ENCODE data around the gene IPO8. TPM values are rescaled to one million over a fixed set of nuclear protein-coding genes. Genes with fewer than 3 reads are reported as not detected.

Gene IPO8
- total RNA-seq (10 to 100 TPM; 48.9 to 49.3 TPM), polyA plus RNA-seq (10 to 100 TPM; 16.9 to 18.6 TPM)
- long read RNA-seq, donor 1, partial matches to known transcripts, result 8 of 14 reads
- long read RNA-seq, donor 1, other reads (novel, unspliced or antisense), result 6 of 14 reads
- long read RNA-seq, donor 2, partial matches to known transcripts, result 7 of 10 reads
- long read RNA-seq, donor 2, other reads (novel, unspliced or antisense), result 3 of 10 reads

DNA sequence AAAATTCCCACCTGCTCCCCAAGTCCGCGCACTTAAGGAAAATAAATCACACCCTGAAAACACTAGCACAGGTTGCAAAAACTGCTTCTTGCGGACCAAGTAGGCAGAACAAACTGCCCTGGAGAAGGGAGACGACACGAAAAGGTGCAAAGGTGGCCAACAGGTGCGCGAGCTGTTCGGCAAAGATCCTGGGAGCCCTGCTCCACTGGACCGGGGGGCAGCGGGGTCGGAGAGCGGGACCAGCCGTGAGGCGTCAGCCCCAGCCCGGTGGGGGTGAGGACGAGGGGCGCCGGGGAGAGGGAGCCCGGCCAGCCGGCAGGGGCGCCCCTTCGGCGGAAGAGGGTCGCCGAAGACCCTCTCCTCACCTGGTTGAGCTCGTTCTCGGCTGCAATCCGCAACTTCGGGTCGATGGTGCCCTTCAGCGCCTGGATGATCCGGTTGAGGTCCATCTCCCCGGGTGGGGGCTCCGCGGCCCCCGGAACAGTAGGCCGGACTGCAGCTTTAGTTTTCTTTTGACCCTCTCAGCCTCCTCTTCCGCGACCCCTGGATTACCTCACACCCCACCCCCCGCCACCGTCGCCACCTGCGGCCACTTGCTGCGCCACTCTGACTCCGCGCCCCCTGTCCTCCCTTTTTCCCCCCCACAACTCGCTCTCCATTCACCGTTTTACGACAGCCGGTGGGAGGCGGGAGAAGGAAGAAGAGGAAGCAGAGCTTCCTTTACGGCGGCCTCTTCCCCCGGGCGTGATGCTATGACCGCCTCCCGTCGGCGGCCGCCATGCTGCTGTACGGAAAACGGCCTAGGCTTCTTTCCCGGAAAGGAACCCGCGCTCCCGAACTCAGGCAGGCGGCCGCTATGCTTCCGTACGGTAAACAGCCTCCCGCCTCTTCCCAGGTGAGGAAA is at the start of gene IPO8:
Gene IPO8 (minus strand): TSS at position 671 of the 904 bp plus-strand sequence. CDS start 222 bp downstream, at position 449.
- peak; percentile 96 to 97 for DNase-seq
- Histone ChIP-seq H3K4me3 (ENCODE audit: low read length in 2 of 2) (peak within 1 kb of the TSS; percentile 77 to 87), H3K36me3 (ENCODE audit: control insufficient read depth in 1 of 2, insufficient read depth in 2 of 2, low read length in 1 of 2) (no peaks in the 10 kb centered on the region), H3K4me1 (ENCODE audit: control insufficient read depth in 1 of 2, insufficient read depth in 2 of 2, low read length in 2 of 2) (no peaks in the 10 kb centered on the region), H3K9me3 (ENCODE audit: control insufficient read depth, low read length) (no peaks in the 10 kb centered on the region), H3K27me3 (ENCODE audit: control insufficient read depth in 1 of 2, insufficient read depth in 2 of 2, low read length in 1 of 2) (no peaks in the 10 kb centered on the region), H3K27ac (ENCODE audit: low read depth in 1 of 2, low read length in 2 of 2) (peak within 1 kb of the TSS in 1 of 2 donors; percentile 39)
- intact Hi-C loops (cut with DNase I), result loop anchor here (2.0 to 10.0 kb wide), 3 partner anchors 59 to 109 kb away; partner anchors contain the start of gene CAPRIN2 (in 1 of the 2)
- peak; percentile 98 for ATAC-seq (ENCODE audit: low FRiP score)
- 1% methylated on average over 63 to 71 of the region's 71 CpGs for WGBS, 2 donors

DNA sequence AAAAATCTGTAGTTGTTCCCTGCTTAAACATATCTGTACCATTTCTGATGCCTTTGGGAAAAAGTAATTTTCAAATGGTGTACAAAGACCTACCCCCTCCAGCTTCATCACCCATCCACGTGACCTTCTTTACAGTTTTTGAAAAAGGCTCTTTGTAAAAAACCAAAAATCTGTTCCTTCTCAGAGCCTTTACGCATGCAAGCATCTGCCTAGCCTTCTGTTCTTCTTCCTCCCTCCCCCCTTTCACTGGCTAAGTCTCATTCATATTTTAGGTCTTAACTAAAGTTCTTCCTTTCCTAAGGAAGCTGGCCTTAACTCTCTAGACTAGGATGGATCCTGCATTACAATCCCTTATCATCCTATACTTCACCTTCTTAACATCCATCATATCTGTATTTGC is 48.7 kb upstream of the IPO8 start:
- H3K27ac ChIP-seq (ENCODE audit: low read depth in 1 of 2, low read length in 2 of 2), result no peak overlapping the region
- 97% methylated on average over 2 of the region's 2 CpGs for WGBS, 2 donors
- no peaks in the 10 kb centered on the region for H3K9me3 ChIP-seq (ENCODE audit: control insufficient read depth, low read length)
- peaks cover 0 to 3% of the 10 kb centered on the region in 2 donors for H3K36me3 ChIP-seq (ENCODE audit: control insufficient read depth in 1 of 2, insufficient read depth in 2 of 2, low read length in 1 of 2)
- ATAC-seq (ENCODE audit: low FRiP score) (no peak), DNase-seq (no peak)
- H3K4me3 ChIP-seq (ENCODE audit: low read length in 2 of 2), result no peak overlapping the region
- intact Hi-C loops (cut with DNase I), result no loop called here
- H3K4me1 ChIP-seq (ENCODE audit: control insufficient read depth in 1 of 2, insufficient read depth in 2 of 2, low read length in 2 of 2), result peaks cover 0 to 1% of the 10 kb centered on the region in 2 donors
- no peaks in the 10 kb centered on the region for H3K27me3 ChIP-seq (ENCODE audit: control insufficient read depth in 1 of 2, insufficient read depth in 2 of 2, low read length in 1 of 2)

DNA sequence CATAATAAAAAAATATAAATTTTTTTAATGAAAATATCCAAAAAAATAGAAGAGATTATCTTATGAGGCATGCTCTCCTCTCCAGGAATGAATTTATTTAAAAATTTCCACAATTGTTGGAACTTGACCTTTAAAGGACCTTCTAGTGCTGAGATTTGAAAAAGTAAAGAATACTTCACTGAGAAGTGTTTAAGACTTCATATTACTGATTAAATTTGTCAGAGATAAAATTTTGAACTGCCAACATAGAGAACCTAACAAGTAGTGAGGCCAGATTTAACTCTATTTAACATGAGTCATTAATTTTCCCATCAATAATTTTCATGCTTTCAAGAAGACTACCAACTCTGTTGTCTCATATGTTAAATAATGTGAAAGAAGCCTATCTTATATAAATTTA is 44.6 kb upstream of the IPO8 start:
- H3K27ac ChIP-seq (ENCODE audit: low read depth in 1 of 2, low read length in 2 of 2), result no peak overlapping the region
- intact Hi-C loops (cut with DNase I), result no loop called here
- H3K9me3 ChIP-seq (ENCODE audit: control insufficient read depth, low read length), result no peaks in the 10 kb centered on the region
- DNase-seq (no peak), ATAC-seq (ENCODE audit: low FRiP score) (no peak)
- no peaks in the 10 kb centered on the region for H3K4me1 ChIP-seq (ENCODE audit: control insufficient read depth in 1 of 2, insufficient read depth in 2 of 2, low read length in 2 of 2)
- no peaks in the 10 kb centered on the region for H3K36me3 ChIP-seq (ENCODE audit: control insufficient read depth in 1 of 2, insufficient read depth in 2 of 2, low read length in 1 of 2)
- H3K4me3 ChIP-seq (ENCODE audit: low read length in 2 of 2), result no peak overlapping the region
- no peaks in the 10 kb centered on the region for H3K27me3 ChIP-seq (ENCODE audit: control insufficient read depth in 1 of 2, insufficient read depth in 2 of 2, low read length in 1 of 2)

DNA sequence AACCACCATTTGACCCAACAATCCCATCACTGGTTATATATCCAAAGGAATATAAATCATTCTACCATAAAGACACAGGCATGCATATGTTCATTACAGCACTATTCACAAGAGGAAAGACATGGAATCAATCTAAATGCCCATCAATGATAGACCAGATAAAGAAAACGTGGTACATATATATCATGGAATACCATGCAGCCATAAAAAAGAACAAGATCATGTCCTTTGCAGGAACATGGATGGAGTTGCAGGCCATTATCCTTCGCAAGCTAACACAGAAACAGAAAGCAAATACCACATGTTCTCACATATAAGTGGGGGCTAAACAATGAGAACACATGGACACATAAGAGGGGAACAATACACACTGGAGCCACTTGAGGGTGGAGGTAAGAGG is 43.4 kb upstream of the IPO8 start:
- H3K36me3 ChIP-seq (ENCODE audit: control insufficient read depth in 1 of 2, insufficient read depth in 2 of 2, low read length in 1 of 2), result no peaks in the 10 kb centered on the region
- no peaks in the 10 kb centered on the region for H3K4me1 ChIP-seq (ENCODE audit: control insufficient read depth in 1 of 2, insufficient read depth in 2 of 2, low read length in 2 of 2)
- no peak for DNase-seq
- no peak overlapping the region for H3K27ac ChIP-seq (ENCODE audit: low read depth in 1 of 2, low read length in 2 of 2)
- H3K9me3 ChIP-seq (ENCODE audit: control insufficient read depth, low read length), result no peaks in the 10 kb centered on the region
- H3K27me3 ChIP-seq (ENCODE audit: control insufficient read depth in 1 of 2, insufficient read depth in 2 of 2, low read length in 1 of 2), result no peaks in the 10 kb centered on the region
- H3K4me3 ChIP-seq (ENCODE audit: low read length in 2 of 2), result no peak overlapping the region
- WGBS, 2 donors, result 97% methylated on average over 2 of the region's 2 CpGs
- intact Hi-C loops (cut with DNase I), result no loop called here
- ATAC-seq (ENCODE audit: low FRiP score), result no peak

DNA sequence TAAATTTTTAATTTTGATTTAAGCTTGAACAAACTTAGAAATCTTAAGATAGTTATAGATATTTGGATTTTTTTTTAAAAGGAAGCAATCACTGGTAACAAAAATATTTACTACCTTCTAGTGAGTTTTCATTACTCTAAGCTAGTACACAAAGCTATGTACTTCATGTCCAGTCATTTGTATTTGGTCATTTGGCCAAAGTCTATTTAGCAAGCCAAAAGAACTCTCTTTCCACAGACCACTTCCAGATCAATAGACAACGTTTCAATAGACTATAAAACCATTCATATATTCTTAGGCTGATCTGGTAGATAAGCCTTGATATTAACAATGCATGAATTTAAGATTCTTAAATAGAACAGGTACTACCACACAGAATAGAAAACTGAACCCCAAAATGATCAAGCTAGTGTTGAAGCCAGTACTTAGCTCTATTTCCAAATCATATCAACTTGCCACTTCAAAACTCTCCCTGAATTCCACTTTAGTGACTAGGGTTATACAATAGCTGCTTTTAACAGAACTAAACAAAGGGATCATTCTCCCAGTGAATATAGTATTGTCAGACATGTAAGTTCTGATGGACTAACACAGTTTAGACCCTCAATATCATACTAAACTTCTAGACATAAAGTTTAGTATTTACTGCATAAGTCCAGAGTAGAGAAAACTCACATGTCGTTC is 37.4 kb upstream of the IPO8 start:
- no peak for ATAC-seq (ENCODE audit: low FRiP score)

DNA sequence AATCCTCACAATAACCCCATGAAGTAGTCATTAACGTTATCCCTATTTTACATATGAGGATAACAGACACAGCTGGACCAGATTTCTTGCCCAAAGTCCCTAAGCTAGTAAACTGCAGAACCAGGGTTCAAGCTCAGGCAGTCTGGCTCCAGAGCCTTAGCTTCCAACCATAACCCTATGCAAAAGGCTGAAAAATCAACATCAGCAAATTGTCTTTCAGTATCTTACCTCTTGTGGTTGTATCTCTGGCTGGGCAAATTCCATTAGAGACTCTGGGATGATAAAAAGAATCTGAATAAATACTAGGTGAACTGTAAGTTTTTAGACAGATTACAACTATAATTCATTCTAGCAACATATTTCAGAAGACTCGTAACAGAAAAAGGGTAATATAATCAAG is 34.3 kb upstream of the IPO8 start:
- WGBS, 2 donors, result 89 to 94% methylated on average over 2 of the region's 2 CpGs
- ATAC-seq (ENCODE audit: low FRiP score) (no peak), DNase-seq (no peak)
- intact Hi-C loops (cut with DNase I), result no loop called here
- Histone ChIP-seq H3K4me1 (ENCODE audit: control insufficient read depth in 1 of 2, insufficient read depth in 2 of 2, low read length in 2 of 2) (no peaks in the 10 kb centered on the region), H3K4me3 (ENCODE audit: low read length in 2 of 2) (no peak overlapping the region), H3K27me3 (ENCODE audit: control insufficient read depth in 1 of 2, insufficient read depth in 2 of 2, low read length in 1 of 2) (no peaks in the 10 kb centered on the region), H3K36me3 (ENCODE audit: control insufficient read depth in 1 of 2, insufficient read depth in 2 of 2, low read length in 1 of 2) (peaks cover 1 to 6% of the 10 kb centered on the region in 2 donors), H3K27ac (ENCODE audit: low read depth in 1 of 2, low read length in 2 of 2) (no peak overlapping the region), H3K9me3 (ENCODE audit: control insufficient read depth, low read length) (no peaks in the 10 kb centered on the region)

More for the DNA sequence above, 37.4 kb upstream of the IPO8 start:
- Histone ChIP-seq H3K4me1 (ENCODE audit: control insufficient read depth in 1 of 2, insufficient read depth in 2 of 2, low read length in 2 of 2) (no peaks in the 10 kb centered on the region), H3K27ac (ENCODE audit: low read depth in 1 of 2, low read length in 2 of 2) (no peak overlapping the region), H3K4me3 (ENCODE audit: low read length in 2 of 2) (no peak overlapping the region), H3K36me3 (ENCODE audit: control insufficient read depth in 1 of 2, insufficient read depth in 2 of 2, low read length in 1 of 2) (peaks cover 1 to 6% of the 10 kb centered on the region in 2 donors), H3K27me3 (ENCODE audit: control insufficient read depth in 1 of 2, insufficient read depth in 2 of 2, low read length in 1 of 2) (no peaks in the 10 kb centered on the region), H3K9me3 (ENCODE audit: control insufficient read depth, low read length) (no peaks in the 10 kb centered on the region)
- 93 to 95% methylated on average over 2 of the region's 2 CpGs for WGBS, 2 donors
- intact Hi-C loops (cut with DNase I), result no loop called here
- DNase-seq, result no peak

DNA sequence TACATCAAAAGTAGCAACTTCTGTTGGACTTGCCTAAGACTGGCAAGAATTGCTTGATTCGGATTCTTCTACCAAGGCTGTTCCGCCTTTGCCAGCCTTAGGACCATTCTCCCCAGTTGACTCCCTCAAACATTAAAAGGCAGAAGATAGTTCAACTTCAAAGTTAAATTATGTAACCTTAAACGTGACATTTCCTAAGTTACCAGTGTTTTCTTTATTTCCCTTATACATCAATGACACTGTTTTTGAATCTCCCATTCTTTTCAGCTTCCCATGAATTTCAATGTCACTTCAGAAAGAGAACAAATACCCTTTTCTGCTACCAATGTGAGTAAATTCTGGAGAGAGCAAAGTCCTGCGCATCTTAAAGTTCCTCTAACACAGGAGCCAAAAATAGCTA is 33.9 kb upstream of the IPO8 start:
- WGBS, 2 donors, result 94 to 96% methylated on average over 4 of the region's 4 CpGs
- Histone ChIP-seq H3K27me3 (ENCODE audit: control insufficient read depth in 1 of 2, insufficient read depth in 2 of 2, low read length in 1 of 2) (no peaks in the 10 kb centered on the region), H3K4me3 (ENCODE audit: low read length in 2 of 2) (no peak overlapping the region), H3K9me3 (ENCODE audit: control insufficient read depth, low read length) (no peaks in the 10 kb centered on the region), H3K27ac (ENCODE audit: low read depth in 1 of 2, low read length in 2 of 2) (no peak overlapping the region), H3K4me1 (ENCODE audit: control insufficient read depth in 1 of 2, insufficient read depth in 2 of 2, low read length in 2 of 2) (no peaks in the 10 kb centered on the region), H3K36me3 (ENCODE audit: control insufficient read depth in 1 of 2, insufficient read depth in 2 of 2, low read length in 1 of 2) (peaks cover 1 to 6% of the 10 kb centered on the region in 2 donors)
- intact Hi-C loops (cut with DNase I), result no loop called here
- no peak for DNase-seq
- ATAC-seq (ENCODE audit: low FRiP score), result no peak

DNA sequence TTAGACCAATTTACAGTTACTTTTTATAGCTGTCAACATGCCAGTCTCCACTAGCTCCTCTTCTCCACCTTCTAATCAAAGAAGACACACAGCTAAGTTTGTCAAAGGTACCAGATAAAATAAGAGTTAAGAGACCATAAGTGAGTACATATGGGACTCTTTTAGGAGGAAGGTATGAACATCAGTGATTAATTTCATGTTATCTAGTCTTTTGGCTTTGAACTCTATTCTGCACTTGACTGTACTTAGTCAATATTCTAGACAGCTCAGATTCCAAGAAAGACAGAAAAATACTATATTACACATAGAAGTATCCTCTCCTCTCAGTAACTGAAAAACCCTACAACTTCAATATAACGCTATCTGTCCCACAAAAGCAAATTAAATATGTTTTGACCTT is 31.0 kb upstream of the IPO8 start:
- Histone ChIP-seq H3K27ac (ENCODE audit: low read depth in 1 of 2, low read length in 2 of 2) (no peak overlapping the region), H3K9me3 (ENCODE audit: control insufficient read depth, low read length) (no peaks in the 10 kb centered on the region), H3K36me3 (ENCODE audit: control insufficient read depth in 1 of 2, insufficient read depth in 2 of 2, low read length in 1 of 2) (peaks cover 1 to 6% of the 10 kb centered on the region in 2 donors), H3K4me1 (ENCODE audit: control insufficient read depth in 1 of 2, insufficient read depth in 2 of 2, low read length in 2 of 2) (no peaks in the 10 kb centered on the region), H3K4me3 (ENCODE audit: low read length in 2 of 2) (no peak overlapping the region), H3K27me3 (ENCODE audit: control insufficient read depth in 1 of 2, insufficient read depth in 2 of 2, low read length in 1 of 2) (no peaks in the 10 kb centered on the region)
- 96 to 97% methylated on average over 1 of the region's 1 CpG for WGBS, 2 donors
- intact Hi-C loops (cut with DNase I), result no loop called here
- ATAC-seq (ENCODE audit: low FRiP score), result no peak
- DNase-seq, result no peak
